AG09319 (cell line): ENCODE results near the gene CTSA.

ENCODE experiments used
- DNase-seq: peaks from one replicate; pipeline ENCODE4 v3.0.0-alpha.2; 2010; ENCODE audit warnings: low read depth; ENCODE audit errors: extremely low read depth
- CTCF ChIP-seq: IDR thresholded peaks from 2 replicates; pipeline ENCODE4 v1.5.1; 2011; ENCODE audit warnings: low read depth, mild to moderate bottlenecking, inconsistent platforms, low read length, moderate library complexity

The CTSA gene

DNA sequence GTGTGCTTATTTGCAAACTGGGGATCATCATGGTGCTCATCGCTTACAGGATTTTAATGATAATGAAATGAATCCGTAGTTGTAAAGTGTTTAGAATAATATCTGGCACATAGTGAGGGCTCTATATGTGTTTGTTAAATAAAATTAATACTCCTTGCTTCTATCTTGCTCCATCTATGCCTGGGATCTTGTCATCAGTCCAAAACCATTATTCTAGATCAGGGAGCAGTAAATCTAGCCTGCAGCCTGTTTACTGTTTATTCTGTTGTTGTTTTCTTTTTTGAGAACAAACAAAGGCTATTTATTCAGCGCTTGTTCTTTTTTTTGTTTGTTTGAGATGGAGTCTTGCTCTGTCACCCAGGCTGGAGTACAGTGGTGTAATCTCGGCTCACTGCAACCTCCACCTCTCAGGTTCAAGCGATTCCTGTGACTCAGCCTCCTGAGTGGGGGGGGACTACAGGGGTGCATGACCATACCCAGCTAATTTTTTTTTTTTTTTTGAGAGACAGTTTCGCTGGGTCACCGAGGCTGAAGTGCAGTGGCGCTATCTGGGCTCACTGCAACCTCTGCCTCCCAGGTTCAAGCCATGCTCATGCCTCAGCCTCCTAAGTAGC is 42.1 kb upstream of the CTSA start:
- no peak for DNase-seq
- no peak for TF ChIP-seq CTCF

DNA sequence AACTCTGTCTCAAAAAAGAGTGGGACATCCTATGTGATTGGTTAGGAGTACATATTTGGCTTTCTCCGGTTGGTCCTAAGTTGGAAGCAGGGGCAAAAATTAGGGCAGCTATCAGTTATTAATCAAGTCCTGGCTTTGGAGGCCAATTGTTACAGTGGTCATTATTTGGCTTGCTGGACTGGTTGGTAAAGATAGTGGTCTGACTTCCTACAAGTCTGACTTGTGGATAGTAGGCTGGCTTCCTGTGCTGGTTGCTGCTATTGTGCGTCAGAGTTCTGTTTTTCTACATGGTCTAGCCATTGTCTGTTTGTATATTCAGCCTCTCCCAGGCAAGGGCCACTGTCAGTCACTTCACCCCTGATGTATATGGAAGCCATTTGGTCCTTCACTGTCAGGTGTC is 40.9 kb upstream of the CTSA start:
- no peak for TF ChIP-seq CTCF
- no peak for DNase-seq

DNA sequence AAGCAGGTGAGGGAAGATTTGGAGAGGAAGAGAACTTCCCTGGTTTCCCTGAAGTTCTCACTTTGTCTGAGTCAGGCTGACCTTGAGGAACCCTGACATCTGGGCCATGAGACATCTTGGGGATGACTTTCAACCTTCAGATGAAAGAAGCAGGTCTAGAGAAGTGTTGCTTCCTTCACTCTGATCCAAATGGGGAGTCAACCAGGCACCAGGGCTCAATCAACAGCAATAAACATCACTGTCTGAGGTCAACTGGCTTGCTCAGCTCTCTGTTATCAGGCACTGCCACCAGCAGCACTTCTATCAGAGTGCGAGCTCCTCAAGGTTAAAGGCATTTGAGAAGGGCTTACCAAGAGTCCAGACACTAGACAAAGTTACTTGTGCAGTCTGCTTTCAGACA is 40.2 kb upstream of the CTSA start:
- DNase-seq = no peak
- no peak for TF ChIP-seq CTCF

- no peak for DNase-seq
- TF ChIP-seq CTCF = no peak
Measured at GRCh38 chr20:45851501-45851900, 39.6 kb upstream of the CTSA start.

GRCh38 chr20:45852326-45852725 is 38.8 kb upstream of the CTSA start:
- no peak for TF ChIP-seq CTCF
- DNase-seq = no peak

DNA sequence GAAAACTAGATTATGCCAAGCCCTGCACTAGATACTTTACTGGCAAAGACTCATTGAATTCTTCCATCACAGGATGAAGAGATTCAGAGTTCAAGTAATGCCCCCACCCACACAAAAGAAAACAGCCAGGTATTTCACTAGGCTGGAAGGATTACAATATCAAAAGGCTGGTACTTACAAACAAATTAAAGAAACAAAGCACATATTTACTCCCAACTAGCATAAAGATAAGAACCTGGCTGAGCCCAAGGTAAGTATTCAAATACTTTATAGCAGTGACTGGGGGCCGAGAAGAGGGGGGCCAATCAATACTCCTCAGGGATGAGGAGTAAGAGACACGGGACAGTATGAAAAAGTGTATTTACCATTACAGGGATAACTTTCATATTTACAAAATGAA is 37.7 kb upstream of the CTSA start:
- DNase-seq = no peak
- TF ChIP-seq CTCF = no peak

DNA sequence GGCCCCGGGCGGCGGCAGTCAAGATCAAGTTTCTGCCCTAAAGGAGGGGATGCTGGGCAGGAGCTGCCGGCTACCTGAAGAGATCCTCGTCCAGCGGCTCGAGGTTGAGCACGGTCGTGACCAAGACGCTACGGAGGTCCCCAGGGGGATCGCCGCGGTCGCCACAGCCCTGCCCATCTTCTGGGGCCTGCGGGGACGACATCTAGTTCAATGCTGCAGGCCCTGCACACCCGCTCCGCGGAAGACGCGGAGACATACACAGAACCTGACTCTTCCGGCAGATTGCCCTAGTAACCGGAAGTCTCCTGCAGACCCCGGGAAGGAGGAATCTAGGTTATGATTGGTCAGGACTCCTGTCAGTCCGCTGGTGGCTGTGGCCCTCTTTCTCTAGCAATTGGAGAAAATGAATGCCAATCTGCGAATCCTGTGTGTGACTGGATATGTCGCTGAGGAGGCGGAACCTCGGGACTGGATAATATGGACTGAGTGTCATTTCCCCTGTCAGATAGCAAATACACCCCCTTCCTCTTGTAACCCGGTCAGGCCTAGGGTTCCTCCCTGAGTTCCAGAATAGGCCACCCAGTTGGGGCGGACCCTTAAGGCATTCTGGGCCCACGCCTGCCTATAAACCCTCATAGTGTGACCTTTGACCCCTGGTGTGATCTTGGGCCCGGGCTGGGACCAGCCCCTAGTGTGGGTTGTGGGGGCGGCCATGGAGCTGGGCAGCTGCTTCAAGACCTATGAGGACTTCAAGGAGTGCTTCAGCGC is 33.8 kb upstream of the CTSA start, which contains the start of the genes ACOT8 and ZSWIM3:
Gene ACOT8 (minus strand): TSS at position 279 of the 768 bp plus-strand sequence. CDS start 77 bp downstream, at position 202.
Gene ZSWIM3 (plus strand): TSS at position 501 of the 768 bp plus-strand sequence. CDS start 212 bp downstream, at position 713.
- DNase-seq = peak; percentile 100
- TF ChIP-seq CTCF = no peak
